ENCODE measurements around the gene NOL4L. TPM values are rescaled to one million over a fixed set of nuclear protein-coding genes. Genes with fewer than 3 reads are reported as not detected.

NOL4L gene
- total and polyA plus RNA-seq, 2 experiments from 2014 or later = 38.8 to 39.2 TPM

GRCh38 chr20:32464401-32465091 lies 120.6 kb downstream of the NOL4L start (continued):
- TF ChIP-seq ZNF462 (CRISPR knock-in tag; IDR thresholded peaks at IDR 0.05) = no peak
- TF ChIP-seq ZNF331 (CRISPR knock-in tag; IDR thresholded peaks at IDR 0.05; ENCODE audit: low read depth) = no peak
- no peak for TF ChIP-seq ETS1 (IDR thresholded peaks at IDR 0.05)
- no peak for TF ChIP-seq JUNB (IDR thresholded peaks at IDR 0.05; ENCODE audit: unreplicated experiment)
- TF ChIP-seq EZH2phosphoT487 (IDR thresholded peaks at IDR 0.05; ENCODE audit: unreplicated experiment) = no peak
- no peak for TF ChIP-seq NANOG (IDR thresholded peaks at IDR 0.05; ENCODE audit: borderline replicate concordance)
- TF ChIP-seq CTCF (conservative IDR thresholded peaks at IDR 0.05; ENCODE audit: low read depth in 2 of 2) = no peak

Measured in GM23338 (cell line).